Measurements from ENCODE around the gene CFAP97D2.
"Not testable (repeated sequence)": the region's sequence is repeated elsewhere in the genome, so short reads cannot be mapped to it uniquely, and the experiment has no call there.

Gene CFAP97D2

DNA sequence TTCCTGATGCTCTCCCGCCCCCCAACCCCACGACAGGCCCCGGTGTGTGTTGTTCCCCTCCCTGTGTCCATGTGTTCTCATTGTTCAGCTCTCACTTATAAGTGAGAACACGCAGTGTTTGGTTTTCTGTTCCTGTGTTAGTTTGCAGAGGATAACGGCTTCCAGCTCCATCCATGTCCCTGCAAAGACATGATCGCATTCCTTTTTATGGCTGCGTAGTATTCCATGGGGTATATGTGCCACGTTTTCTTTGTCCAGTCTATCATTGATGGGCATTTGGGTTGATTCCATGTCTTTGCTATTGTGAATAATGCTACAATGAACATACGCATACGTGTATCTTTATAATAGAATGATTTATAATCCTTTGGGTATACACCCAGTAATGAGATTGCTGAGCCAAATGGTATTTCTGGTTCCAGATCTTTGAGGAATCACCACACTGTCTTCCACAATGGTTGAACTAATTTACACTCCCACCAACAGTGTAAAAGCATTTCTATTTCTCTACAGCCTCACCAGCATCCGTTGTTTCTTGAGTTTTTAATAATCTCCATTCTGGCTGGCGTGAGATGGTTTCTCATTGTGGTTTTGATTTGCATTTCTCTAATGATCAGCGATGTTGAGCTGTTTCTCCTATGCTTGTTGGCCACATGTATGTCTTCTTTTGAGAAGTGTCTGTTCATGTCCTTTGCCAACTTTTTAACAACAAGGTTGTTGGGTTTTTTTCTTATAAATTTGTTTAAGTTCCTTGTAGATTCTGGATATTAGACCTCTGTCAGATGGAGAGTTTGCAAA, 20.0 kb upstream of the CFAP97D2 start:
- not testable (repeated sequence) for DNase-seq

DNA sequence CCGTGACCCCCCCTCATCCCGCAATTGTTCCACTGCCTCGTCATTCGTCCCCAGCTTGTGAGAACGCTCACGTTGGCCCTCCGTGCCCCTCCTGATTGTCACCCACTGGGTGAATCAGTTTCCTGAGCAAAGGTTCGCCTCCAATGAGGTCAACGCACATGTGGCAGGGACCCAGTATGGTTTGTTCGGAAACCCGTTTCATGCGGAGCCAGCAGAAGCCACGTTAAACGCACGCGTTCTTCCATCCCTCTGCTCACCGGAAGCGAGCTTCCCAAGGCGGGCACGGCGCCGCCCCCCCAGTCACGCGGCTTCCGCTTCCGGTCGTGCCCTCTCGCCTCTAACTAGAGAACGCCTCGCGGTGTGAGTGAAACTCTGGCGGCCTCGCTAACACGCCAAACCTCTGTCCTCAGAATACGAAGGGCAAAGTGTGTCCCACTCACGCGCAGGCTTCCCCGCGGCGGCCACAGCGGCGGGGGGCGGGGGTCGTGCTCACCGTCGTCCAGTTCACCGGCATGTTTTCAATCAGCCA, 18.0 kb upstream of the CFAP97D2 start:
- DNase-seq, result no peak

DNA sequence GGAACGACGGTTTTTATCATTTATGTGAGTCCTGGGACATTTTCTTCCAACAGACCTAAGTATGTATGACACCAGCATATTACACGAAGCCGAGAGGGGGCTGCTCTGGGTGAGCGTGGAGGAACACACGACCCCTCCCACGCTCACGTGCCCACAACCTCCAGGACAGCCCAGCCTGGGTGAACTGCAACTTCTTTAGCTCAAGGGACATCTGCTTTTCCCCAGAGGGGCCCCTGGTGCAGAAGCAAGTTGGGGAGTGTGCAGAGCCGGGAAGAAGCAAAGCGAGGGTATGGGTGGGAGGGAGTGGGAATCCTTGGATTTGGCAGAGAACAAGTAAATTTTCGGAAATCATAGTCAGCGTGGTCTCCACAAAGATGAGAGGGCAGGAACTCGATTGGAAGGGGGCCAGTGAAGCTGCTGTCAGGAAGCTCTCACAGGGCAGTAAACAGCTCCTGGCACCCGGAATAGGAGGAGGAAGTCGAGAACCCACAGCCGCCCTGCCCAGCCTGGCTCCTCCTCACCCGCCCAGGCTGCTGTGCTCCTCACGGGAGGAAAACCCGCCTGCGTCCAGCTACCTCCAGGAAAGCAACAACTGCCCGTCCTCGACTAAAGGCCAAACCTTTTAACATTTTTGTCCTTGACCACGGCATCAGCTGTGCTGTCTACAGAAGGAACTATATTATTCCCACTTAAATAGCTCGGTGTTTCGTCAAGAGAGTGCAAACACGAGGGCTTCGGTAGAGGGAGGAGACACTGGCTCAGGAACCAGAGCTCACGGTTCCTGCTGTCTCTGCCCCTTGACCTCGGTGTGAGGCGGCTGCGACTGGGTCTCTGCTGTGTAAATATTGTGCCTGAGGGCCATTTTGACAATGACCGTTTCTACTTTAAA, 17.2 kb upstream of the CFAP97D2 start:
- DNase-seq, result no peak

- no peak for DNase-seq
These were observed 16.5 kb upstream of the CFAP97D2 start for GRCh38 chr13:114162533-114162922.

DNA sequence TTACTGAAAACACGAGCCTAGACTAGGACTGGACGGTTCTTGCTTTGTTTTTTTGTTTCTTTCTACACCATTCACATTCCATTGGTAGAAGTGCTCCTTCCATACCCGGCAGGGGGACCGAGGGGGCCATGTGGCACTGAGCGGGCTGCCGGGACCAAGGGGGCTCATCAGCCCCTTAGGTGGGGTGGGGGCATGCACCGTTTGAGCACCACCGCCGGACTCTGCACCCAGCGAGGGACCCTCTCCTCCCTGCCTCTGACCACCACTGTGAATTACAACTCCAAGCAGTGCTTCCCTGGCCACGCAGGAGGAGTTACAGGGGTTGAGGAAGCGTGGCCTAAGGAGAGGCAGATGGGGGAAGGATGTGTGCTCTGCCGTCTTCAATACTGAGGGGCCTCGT, 15.0 kb upstream of the CFAP97D2 start:
- no peak for DNase-seq

DNA sequence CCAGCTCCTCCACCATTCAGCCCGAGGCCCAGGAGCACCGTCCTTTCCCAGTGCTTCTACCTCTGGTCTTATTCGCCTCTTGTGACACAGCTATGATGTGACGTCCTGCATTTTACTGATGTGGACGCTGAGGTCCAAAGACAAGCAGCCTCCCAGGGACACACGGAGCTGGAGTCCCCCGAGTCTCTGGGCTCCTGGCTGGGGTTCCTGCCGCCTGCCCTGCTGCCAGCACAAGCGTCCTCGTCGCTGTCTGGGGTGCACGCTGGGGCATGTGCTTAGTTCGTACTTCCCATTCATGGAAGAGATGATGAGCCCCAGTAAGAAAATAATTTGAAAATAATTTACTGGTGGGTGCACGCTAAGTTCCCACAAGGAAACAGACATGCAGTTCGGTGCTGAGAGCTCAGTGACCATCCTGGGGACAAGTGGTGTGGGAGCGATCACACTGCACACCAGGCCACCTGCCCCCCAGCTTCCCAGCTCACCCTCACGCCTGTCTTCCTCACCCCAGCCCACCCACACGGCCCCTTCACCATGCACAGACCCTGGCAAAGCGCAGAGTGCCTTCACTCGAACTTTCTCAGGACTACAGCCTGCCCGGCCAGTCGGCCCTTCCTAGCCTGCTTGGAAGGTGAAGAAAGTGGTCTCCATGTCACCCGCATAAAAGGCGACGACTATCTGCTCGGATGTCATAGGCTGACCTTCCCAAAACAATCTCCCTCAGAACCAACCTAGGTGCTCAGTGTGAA, 14.2 kb upstream of the CFAP97D2 start:
- DNase-seq, result no peak

DNA sequence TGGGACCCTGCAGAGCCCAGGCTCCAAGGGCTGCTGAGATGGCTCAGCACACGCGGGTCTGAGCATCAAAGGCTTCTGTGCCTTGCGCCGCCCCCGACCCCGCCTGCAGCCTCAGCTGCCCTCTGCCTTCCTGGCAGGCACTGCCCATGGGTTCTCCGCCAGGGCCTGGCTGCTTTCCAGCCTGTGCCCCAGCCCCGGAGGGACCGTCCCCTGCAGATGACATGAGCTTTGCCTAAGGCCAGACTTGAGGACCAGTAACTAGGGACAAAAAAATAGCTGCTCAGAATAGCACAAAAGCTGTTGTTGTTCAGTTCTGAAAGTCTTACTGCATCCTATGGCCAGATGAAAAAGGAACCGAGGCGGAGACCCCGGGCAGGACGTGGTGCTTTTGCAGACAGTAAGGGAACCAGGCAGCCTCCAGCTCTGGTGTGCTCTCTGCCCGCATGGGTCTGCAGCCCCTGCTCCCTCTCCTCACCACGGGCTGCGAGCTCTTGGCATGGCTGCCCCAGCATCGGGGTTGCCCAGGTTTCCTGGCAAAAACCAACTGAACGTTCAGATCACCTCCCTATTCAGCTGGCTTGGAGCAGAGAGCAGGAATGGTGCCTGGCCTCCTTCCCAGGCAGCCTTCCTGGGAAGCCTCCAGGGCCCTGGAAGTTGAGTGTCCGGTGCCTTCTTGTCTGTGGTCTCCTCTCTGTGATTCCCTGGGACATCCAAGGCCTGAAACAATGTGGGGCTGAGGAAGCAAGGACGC, 12.5 kb upstream of the CFAP97D2 start:
- DNase-seq, result no peak

DNA sequence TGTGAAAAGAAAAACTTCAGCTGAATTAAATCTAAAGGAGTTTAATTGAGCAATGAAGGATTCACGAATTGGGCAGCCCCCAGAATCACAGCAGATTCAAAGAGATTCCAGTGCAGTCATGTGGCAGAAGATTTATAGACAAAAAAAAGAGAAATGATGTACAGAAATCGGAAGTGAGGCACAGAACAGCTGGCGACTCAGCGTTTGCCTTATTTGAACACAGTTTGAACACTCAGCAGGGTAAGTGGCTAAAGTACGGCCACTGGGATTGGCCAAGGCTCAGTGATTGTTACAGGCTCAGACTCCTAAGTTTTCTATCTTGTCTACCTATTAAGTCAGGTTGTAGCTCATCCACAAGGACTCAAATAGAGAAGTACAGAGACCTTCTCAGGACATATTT, 11.6 kb upstream of the CFAP97D2 start:
- DNase-seq, result no peak

GRCh38 chr13:114167885-114168284, 11.2 kb upstream of the CFAP97D2 start:
- no peak for DNase-seq

GRCh38 chr13:114173272-114173671, 5.8 kb upstream of the CFAP97D2 start:
- DNase-seq, result no peak

GRCh38 chr13:114173745-114174144, 5.3 kb upstream of the CFAP97D2 start:
- DNase-seq, result no peak

DNA sequence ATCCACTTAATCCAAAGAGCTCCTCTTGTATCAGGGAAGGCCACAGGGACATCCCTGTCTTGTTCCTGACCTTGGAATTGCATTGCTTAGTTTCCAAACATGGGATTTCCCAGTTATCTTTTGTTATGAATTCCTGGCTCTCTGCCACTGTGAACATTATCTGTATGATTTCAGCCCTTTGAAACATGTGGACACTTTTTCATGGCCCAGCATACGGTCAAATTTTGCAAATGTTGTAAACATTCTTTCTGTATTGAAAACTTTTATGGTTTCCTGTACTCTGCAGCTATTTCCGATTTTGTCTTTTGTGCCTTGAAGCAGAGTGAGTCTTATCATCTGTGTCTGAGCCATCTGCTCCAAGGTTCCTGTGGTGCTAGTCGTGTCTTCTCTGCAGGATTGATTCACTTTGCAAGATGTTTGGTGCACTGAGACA, 4.5 kb upstream of the CFAP97D2 start:
- DNase-seq, result no peak

DNA sequence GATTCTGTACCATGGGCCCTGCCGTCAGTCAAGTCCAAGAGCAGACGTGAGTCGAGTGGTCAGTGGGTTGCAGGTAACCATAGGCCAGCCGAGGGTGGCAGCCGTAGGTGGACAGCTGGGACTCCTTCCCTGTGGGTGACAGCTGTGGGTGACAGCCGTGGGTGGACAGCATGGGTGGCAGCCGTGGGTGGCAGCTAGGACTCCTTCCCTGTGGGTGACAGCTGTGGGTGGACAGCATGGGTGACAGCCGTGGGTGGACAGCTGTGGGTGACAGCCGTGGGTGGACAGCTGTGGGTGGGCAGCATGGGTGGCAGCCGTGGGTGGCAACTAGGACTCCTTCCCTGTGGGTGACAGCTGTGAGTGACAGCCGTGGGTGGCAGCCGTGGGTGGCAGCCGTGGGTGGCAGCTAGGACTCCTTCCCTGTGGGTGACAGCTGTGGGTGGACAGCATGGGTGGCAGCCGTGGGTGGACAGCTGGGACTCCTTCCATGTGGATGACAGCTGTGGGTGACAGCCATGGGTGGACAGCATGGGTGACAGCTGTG, 2.6 kb upstream of the CFAP97D2 start:
- DNase-seq, result not testable (repeated sequence)

- no peak for DNase-seq
These were observed 1.6 kb upstream of the CFAP97D2 start for GRCh38 chr13:114177245-114178010.

GRCh38 chr13:114185182-114185971, 6.3 kb downstream of the CFAP97D2 start:
- no peak for DNase-seq

GRCh38 chr13:114194853-114195252, 15.8 kb downstream of the CFAP97D2 start:
- peak in 1 of 2 donors; percentile 24 for DNase-seq

DNA sequence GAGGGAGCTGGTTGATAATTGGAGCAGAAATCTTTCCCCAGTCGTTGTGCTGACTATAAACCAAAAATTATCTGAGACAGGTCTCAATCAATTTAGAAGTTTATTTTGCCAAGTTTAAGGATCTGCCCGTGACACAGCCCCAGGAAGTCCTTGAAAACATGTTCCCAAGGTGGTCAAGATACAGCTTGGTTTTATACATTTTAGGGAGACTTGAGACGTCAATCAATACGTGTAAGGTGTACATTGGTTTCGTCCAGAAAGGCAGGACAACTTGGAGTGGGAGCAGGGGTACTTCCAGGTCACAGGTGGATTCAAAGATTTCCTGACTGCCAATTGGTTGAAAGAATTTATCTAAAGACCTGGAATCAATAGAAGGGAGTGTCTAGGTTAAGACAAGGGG, 17.6 kb downstream of the CFAP97D2 start:
- DNase-seq, result no peak

GRCh38 chr13:114198556-114198955, 19.5 kb downstream of the CFAP97D2 start:
- no peak for DNase-seq

DNA sequence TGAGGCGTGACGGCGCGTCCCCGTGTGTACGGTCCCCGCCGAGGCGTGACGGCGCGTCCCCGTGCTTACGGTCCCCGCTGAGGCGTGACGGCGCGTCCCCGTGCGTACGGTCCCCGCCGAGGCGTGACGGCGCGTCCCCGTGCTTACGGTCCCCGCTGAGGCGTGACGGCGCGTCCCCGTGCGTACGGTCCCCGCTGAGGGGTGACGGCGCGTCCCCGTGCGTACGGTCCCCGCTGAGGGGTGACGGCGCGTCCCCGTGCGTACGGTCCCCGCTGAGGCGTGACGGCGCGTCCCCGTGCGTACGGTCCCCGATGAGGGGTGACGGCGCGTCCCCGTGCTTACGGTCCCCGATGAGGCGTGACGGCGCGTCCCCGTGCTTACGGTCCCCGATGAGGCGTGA, 20.5 kb downstream of the CFAP97D2 start:
- not testable (repeated sequence) for DNase-seq

- no peak for DNase-seq
These were observed 20.9 kb downstream of the CFAP97D2 start for GRCh38 chr13:114199954-114200353.

Measured in activated CD4-positive, alpha-beta T cell treated with anti-CD3 and anti-CD28 coated beads for 4 hours (primary cell).